CD4-positive, alpha-beta T cell treated with Interleukin-12 subunit alpha and Interleukin-12 subunit beta, for 1 hour (primary cell): ENCODE measurements around the gene IFT172.
"Not testable (repeated sequence)": the region's sequence is repeated elsewhere in the genome, so short reads cannot be mapped to it uniquely, and the experiment has no call there.

Experiments
- DNase-seq: peaks from one replicate; pipeline ENCODE4 v3.0.0-alpha.2; 2020

The IFT172 gene

GRCh38 chr2:27489498-27490397, at the start of gene IFT172:
IFT172 (minus strand) TSS chr2:27489743; CDS start chr2:27489653, 90 bp downstream.
- peak; percentile 99 for DNase-seq

DNA sequence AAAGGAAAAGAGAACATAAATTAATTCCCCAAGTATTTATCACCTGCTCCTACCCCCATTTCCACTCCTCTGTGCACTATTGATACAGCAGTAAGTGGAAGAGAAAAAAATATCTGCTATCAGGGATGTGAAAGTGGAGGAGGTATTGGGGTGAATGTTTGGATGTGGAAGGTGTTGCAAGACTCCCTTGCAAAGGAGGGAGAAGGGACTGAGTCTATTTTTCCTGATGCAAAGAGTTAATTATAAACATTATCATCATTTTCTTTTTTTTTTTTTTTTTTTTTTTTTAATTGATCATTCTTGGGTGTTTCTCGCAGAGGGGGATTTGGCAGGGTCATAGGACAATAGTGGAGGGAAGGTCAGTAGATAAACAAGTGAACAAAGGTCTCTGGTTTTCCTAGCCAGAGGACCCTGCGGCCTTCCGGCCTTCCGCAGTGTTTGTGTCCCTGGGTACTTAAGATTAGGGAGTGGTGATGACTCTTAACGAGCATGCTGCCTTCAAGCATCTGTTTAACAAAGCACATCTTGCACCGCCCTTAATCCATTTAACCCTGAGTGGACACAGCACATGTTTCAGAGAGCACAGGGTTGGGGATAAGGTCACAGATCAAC, 49.4 kb upstream of the IFT172 start:
- not testable (repeated sequence) for DNase-seq

- no peak for DNase-seq
Observed at GRCh38 chr2:27537287-27537686, 47.7 kb upstream of the IFT172 start.

- DNase-seq = no peak
Observed at GRCh38 chr2:27531983-27532382, 42.4 kb upstream of the IFT172 start.

GRCh38 chr2:27527182-27527581, 37.6 kb upstream of the IFT172 start:
- DNase-seq = no peak

DNA sequence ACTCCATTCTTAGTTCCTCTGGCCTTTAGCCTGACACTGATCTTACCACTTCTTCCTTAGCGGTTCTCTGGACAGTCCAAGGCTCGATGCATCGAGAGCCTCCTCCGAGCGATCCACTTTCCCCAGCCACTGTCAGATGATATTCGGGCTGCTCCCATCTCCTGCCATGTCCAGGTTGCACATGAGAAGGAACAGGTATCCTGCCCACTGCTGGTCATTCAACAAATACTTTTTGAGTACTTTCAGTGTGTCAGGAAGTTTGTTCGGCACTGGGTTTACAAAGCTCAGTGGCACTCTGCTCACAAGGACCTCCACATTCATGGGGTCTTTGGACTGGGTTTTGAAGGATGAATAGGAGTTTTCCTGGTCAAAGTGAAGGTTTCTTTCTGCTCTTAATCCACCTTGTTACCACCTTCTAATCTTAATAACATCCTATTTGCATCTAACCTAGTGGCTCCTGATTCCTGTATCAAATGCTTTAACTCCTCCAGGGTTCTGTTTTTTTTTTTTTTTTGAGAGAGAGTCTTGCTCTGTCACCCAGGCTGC, 32.9 kb upstream of the IFT172 start:
- no peak for DNase-seq

- no peak for DNase-seq
Observed at GRCh38 chr2:27520316-27520715, 30.8 kb upstream of the IFT172 start.

DNA sequence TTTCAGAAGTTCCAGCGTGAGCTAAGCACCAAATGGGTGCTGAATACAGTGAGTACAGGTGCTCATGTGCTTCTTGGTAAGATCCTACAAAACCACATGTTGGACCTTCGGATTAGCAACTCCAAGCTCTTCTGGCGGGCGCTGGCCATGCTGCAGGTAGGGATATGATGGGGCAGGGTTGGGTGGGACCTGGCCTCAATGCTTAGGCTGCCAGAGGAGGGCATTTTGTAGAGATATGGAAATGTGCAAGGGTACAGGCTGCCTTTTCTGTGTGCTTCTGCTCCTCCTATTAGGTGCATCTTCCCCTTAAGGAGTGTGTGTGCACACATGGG, 29.2 kb upstream of the IFT172 start:
- DNase-seq = no peak

DNA sequence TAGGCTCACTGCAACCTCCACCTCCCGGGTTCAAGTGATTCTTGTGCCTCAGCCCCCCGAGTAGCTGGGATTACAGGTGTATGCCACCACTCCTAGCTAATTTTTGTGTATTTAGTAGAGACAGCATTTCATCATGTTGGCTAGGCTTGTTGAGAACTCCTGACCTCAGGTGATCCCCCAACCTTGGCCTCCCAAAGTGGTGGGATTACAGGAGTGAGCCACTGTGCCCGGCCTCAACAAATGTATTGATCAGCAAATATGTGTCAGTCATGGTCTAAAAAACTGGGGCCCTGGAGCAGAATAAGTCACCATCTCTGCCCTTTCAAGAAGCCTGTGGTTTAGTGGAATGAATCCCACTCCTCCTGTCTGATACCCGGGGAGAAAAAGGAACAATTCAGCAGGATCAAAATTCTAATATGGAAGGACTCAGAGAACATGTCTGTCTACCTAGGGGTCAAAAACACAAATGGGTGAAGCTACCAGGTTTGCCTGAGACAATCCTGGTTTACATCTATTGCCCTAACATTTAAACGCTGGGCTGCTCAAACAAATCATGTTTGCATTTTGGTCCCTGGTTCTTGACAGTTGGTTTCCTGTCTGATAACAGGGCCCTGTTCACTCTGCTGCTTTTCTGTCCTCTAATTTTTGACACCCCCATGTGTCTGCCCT, 28.7 kb upstream of the IFT172 start:
- DNase-seq = no peak

GRCh38 chr2:27509326-27509725, 19.8 kb upstream of the IFT172 start:
- DNase-seq = no peak

DNA sequence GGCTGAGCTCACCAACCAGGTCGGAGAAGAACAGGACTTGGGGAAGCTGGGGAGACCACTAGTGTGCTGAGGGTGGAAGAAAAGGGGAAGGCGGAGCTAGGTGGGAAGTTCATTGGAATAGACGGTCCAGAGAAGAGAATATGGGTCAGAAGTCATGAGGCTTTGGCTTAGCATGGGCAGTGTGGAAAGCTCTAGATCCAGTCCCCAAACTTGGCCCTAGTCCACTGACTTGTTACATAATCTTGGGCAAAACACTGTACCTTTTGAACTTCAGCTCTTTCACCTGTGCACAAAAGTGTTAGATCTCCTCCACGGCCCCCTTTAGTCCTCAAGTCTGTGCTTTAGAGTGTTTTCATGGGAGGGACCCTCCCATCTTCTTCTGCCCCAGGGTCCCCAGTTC, 17.8 kb upstream of the IFT172 start:
- no peak for DNase-seq

DNA sequence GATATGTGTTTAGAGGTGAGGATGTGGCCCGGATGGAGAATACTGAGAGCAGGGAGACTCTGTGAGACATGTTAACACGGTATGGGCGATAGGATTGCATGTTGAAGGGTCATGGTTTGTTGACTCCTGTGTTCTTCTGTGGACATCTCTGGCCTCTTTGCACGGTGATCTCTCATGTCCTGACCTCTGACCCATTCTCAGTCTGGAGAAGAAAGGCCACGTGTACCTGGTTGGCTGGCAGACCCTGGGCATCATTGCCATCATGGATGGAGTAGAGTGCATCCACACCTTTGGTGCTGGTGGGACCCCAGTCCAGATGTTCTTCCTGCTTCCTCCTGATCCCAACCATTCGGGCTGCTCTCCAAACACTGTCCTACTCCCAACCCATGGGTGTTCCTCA, 17.0 kb upstream of the IFT172 start:
- no peak for DNase-seq

DNA sequence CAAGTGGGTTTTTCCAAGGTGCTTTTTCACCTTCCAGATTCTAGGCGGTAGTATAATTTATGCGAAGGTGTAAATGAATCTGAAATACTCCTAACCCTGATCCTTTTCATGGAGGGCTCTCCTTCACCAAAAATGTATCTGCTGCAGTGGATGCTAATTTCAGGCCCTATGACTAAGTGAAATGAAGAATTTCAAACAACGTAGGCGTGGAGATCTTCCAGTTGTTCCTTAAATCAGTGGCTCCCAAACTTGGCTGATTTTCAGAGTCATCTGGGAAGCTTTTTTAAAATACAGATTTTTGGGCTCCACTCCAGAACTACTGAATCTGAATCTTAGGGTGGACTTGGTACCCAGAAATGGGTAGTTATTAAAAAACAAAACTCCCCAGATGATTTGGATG, 12.6 kb upstream of the IFT172 start:
- DNase-seq = no peak

DNA sequence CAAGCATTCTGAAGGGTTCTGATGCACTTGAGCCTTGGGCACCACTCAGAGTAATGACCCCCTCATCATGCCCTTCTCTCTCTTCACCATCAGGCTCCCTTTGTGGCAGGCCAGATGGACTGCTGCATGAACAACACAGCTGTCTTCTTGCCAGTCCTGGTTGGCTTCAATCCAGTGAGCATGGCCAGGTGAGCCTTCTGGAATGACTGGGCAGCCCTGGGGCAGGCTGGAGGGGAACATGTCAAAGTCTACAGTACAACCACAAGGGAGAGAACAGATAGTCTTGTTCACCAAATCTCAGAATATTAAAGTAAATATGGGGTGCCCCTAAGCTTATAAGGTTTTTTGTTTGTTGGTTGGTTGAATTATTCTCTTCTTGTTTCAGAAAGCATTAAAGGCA, 11.5 kb upstream of the IFT172 start:
- no peak for DNase-seq

GRCh38 chr2:27498975-27499374, 9.4 kb upstream of the IFT172 start:
- no peak for DNase-seq

DNA sequence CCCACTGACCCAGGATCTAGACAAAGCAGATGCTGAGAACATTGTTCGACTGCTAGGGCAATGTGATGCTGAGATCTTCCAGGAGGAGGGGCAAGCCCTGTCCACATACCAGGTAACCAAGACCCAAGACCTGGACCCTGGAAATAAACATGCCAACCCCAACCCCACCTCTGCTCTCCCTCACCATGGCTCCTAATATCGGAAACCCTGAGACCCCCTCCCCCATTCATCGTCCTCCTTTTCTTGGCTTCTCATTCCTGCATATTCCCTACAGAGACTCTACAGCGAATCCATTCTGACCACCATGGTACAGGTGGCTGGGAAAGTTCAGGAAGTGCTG, 7.7 kb upstream of the IFT172 start:
- no peak for DNase-seq

GRCh38 chr2:27496357-27497287, 7.1 kb upstream of the IFT172 start, which contains the start of gene GCKR:
GCKR (plus strand) TSS chr2:27496839; CDS start chr2:27496905, 66 bp downstream.
- DNase-seq = no peak

DNA sequence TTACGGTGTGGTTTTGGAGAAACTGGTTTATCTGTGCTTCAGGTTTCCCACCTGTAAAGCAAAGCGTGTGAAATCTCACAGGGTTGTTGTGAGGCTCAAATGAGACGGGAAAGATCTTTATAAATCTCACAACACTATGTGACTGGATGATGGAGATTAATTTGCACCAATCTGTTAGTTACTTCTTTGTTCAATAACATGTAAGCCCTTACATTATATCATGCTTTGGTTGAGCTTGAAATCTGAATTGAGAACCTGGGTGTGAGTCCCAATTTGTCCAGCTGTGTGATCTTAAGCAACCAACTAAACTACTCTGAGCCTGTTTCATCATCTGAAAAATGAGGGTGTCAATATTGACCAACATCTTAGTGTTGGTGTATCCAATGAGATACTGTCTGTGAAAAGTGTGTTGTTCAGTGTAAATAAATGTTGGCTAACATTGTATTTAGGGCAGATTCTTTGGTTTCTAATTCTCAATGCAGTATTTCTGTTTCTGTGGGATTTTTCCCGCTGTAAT, 6.4 kb upstream of the IFT172 start:
- no peak for DNase-seq

DNA sequence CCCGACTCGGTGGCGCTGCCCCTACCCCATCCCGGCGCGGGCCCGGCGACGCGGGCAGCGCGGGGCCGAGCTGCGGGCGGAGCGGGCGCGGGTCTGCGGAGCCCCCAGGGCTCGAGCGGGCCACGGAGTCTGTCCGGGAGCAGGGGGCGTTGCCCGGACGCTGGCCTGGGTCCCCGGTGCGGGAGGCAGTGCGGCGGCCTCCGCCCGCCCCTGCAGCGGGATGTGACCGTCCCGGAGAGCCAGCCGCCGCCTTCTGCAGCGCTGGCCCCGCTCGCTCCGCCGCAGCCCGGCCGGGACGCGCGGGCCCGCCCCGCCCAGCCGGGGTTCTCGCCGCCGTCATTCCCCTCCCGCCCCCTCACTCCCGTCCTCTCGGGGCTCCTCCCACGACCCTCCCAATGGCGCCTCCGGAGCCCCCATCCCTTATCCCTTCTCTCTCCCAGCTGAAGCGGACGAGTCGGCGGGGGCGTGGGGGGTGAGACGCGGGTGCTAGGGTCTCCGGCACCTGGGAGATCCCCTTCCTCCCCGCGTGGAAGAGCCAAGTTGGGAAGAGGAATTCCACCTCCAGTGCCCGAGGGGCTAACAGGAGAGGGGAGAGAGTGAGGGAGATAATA, 5.5 kb upstream of the IFT172 start, which contains the start of gene FNDC4:
Gene FNDC4, minus strand, starts transcription at position 257 of the 611 bp plus-strand sequence. CDS start 521 bp downstream, outside the sequence.
- DNase-seq = peak; percentile 22

- DNase-seq = no peak
Observed at GRCh38 chr2:27494284-27494943, 4.9 kb upstream of the IFT172 start.

DNA sequence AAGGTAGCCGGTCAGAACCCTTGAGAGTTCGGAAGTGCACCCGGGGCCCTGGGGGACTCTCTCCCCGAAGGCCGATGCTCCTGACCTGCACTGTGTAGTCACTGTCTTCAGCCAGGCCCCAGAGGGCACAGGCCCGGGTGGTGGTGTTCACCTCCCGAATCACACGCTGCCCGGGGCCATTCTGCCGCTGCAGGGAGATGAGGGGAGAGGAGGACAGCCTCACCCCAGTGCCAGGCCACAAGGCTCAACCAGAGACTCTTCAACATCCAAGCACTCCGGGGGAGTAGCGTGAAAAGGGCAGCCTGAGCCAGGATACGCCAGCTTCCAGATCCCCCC, 4.4 kb upstream of the IFT172 start:
- no peak for DNase-seq
